Cortex of kidney (tissue), 1 donor: ENCODE results near the gene PRR23C.
"Not testable (repeated sequence)": the region's sequence is repeated elsewhere in the genome, so short reads cannot be mapped to it uniquely, and the experiment has no call there.

ENCODE experiments used
- DNase-seq: peaks from one replicate; lab custom pipeline; 2025; lab: John Stamatoyannopoulos, UW

The PRR23C gene

GRCh38 chr3:139044366-139045210 lies at the start of gene PRR23C:
Gene PRR23C (minus strand): TSS chr3:139044892. CDS start chr3:139044620, 272 bp downstream.
- DNase-seq, result no peak

DNA sequence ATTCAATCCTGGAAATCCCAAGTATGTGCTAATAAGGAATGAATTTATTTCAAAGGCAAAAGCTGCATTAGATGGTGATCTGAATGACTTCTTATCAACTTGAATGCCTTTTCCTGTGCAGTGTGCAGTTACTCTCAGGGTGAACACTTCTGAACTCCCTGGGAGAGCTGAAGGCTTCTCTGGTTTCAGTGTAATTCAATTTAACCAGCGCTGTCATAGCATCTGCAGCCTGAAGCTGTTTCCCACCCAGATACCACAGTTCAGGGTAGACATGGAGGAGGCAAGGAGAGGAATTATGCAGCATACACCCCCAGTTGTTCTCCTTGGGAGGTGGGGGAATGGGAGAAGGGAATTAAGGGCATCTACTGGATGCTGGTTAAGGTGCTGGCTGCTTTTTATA lies 49.1 kb upstream of the PRR23C start:
- no peak for DNase-seq

DNA sequence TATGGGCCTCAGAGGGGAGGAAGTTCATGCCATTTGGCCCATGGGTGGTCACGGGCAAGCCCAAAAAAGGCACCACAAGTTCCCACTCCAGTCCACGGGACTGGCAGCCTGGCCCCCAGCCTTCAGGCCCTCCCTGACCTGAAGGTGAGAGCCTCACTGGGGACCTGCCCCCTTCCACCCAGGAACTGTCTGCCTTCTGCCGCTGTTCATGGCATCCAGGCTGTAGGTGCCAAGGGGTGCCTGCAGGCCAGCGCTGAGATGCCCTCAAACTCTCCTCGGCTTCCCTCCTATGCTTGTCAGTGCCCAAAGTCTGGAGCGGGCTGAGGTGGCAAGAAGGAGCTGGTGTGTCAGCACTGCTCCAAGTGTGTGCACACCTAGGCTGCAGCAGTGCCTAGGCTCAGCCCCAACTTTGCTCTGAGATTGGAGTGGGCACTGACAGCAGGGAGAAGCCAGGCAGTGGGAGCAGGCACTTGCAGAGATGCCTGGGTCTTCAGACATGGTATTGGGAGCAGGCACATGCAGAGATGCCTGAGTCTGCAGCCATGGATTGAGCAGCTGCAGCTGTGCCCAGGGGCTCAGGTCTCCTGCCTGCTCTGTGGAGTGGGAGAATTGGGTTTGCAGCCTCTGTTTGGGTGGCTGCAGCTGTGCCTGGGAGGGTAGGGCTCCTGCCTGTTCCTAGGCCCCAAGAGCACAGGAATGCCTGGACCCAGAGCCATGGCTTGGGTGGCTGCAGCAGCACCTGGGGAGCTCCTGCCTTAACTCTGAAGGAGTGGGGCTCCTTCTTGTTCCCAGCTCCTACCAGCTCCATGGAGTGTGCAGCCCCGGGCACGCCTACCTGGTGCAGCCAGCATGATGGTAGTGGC lies 44.0 kb upstream of the PRR23C start:
- DNase-seq, result no peak

DNA sequence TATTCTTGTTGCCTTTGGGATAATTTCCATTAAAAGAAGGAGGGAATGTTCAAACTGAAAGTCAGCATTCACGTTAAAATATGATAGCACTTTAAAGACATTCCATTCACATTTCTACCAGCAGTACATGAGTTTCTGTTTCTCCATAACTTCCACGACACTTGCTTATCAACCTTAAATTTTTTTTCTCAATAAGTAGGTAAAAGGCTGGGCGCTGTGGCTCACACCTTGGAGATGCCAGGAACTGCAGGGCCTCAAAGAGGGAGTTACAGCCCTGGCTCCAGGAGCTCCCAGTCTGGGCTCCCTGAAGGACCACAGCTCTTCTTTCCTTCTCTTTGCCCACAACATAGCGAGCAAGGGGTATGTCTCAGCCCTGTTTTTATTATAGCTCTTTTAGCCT lies 42.9 kb upstream of the PRR23C start:
- DNase-seq, result no peak

DNA sequence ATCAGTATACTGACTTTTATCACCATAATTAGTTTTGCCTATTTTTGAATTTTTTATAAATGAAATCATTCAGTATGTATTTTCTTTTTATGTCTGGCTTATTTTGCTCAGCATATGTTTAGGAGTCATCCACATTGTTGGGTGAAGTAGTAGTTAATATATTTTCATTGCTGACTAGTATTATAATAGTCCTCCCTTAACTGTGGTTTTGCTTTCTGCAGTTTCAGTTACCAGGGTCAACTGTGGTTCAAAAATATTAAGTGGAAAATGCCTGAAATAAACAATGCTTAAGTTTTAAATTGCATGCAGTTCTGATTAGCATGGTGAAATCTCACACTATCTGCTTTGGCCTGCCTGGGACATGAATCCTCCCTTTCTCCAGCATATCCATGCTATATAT lies 39.5 kb upstream of the PRR23C start:
- no peak for DNase-seq

- no peak for DNase-seq
These were observed 29.9 kb upstream of the PRR23C start for GRCh38 chr3:139074565-139075115.

DNA sequence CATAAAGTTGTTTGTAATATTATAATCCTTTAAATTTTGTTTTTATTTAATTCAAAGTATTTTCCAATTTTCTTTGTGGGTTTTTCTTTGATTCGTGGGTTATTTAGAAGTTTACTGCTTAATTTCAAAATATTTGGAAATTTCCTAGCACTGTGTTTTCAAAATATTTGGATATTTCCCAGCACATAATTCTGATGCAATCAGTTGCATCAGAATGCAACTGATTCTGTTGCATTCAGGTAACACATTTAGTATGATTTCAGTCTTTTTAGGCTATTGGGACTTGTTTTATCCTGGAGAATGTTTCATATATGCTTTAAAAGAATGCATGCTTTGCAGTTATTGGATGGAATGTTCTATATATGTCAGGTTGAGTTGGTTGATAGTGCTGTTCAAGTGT lies 18.2 kb upstream of the PRR23C start:
- no peak for DNase-seq

GRCh38 chr3:139052802-139053600 lies 8.3 kb upstream of the PRR23C start:
- no peak for DNase-seq

DNA sequence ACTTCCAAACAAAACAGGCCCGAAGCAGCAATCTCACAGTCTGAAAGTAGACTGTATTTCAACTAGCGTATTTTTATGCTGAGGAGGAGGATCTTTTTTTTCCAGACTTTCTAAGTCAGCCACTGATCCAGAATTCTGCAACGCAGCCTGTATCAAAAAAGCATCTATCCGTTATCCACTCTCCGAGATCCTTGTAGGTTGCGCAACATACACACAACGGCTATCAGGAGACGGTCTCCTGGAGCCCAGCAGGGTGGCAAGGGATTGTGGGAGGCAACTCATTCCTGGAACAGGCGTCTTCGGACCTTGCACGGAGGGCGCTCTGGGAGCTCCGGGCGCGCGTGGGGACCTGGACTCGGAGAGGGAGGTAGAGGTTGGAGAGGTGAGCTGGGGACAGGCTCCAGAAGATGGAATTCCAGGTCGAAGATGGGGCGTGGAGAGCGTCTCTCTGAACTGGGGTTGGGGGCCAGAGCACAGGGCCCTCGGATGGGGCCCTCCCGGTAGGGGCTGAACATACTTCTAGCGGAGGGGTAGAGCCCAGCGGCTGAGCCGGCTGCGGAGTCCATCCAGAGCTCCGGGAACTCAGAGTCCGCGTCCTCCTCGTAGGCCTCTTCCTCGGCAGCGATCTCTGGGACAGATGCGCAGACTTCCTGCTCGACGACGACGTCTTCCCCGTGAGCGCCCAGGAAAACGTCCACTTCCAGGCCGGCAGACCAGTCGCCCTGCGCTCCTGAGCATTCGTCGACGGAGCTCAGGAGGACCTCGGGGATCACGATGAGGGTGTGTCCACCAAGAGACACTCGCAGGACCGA lies 932 bp downstream of the PRR23C start:
- no peak for DNase-seq

DNA sequence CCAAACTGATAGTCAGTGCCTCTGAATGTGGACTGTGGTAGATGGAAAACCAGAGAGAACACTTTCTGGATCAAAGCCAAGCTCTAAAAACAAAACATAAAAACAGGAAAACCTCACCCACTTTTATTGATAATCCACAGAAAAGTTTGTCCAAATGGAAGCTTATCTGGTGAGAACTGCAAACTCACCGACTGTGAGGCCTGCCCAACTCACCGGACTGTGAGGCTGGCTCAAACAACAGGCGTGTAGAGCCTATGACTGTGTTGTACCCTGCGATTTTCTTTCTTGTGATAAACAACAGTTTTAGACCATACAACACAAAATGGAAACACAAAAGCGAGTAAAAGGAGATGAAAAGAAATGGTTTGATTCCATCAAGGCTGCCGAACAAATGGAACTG lies 7.2 kb downstream of the PRR23C start:
- no peak for DNase-seq

DNA sequence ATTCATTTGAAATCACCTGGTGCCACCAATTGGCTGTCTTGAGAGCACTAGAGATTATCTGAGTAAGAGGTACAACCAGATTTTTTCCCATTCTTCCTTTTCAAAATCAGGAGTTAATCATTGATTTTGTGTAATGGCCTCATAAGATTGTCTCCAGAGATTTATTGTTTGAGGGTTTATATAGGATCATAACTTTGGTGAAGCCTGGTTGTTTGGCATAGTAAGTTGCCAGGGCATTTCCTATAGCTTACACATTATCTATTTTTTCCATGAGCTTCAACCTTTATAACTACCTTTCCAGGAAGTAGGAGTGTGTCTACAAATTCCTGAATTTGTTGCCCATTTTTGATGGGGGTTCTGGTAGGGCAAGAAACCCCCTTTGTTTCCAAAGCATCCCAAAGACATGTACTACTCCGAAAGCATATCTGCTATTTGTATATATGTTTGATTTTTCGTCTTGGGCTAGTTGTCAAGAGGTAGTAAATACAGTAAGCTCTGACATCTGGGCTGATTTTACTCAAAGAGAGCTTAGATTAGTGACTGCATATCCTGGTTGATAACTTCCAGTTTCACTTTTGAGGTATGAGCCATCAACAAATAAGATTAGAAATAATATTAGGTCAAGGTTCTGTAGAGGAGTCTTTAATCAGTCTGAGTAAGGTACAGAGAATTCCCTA lies 12.2 kb downstream of the PRR23C start:
- no peak for DNase-seq

DNA sequence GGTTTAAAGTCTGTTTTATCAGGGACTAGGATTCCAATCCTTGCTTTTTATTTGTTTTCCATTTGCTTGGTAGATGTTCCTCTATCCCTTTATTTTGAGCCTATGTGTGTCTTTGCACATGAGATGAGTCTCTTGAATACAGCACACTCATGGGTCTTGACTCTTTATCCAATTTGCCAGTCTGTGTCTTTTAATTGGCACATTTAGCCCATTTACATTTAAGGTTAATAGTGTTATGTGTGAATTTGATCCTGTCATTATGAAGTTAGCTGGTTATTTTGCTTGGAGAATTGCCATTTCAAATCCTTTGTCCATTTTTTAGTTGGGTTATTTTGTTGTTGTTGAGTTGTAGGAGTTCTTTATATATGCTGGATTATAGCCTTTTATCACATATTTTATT lies 14.1 kb downstream of the PRR23C start:
- DNase-seq, result not testable (repeated sequence)

- DNase-seq, result no peak
These were observed 19.7 kb downstream of the PRR23C start for GRCh38 chr3:139024968-139025367.

- DNase-seq, result no peak
These were observed 23.8 kb downstream of the PRR23C start, which contains the start of gene PRR23B for GRCh38 chr3:139020868-139021234. Gene PRR23B (minus strand): TSS chr3:139020926. CDS start chr3:139020661, 265 bp downstream.

- DNase-seq, result no peak
These were observed 24.4 kb downstream of the PRR23C start for GRCh38 chr3:139020036-139020867.

GRCh38 chr3:139016430-139017048 lies 28.2 kb downstream of the PRR23C start:
- no peak for DNase-seq

- no peak for DNase-seq
These were observed 38.5 kb downstream of the PRR23C start, which contains the start of gene PRR23A for GRCh38 chr3:139006051-139006716. Gene PRR23A (minus strand): TSS chr3:139006268. CDS start chr3:139006268, 0 bp downstream.

DNA sequence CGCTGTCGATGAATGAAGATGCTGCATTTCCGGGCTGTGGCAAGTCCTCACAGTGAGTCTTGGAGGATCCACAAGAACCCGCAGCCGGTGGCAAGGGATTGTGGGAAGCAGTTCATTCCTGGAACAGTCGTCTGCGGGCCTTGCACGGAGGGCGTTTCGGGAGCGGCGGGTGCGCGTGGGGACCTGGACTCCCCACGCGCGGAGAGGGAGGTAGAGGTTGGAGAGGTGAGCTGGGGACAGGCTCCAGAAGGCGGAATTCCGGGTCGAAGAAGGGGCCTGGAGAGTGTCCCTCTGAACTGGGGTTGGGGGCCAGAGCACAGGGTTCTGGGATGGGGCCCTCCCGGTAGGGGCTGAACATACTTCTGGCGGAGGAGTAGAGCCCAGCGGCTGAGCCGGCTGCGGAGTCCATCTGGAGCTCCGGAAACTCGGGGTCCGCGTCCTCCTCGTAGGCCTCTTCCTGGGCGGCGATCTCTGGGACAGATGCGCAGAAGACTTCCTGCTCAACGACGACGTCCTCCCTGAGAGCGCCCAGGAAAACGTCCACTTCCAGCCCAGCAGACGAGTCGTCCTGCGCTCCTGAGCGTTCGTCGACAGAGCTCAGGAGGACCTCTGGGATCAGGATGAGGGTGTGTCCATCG lies 39.2 kb downstream of the PRR23C start:
- no peak for DNase-seq
